Measurements from ENCODE around the gene RASGRP2. TPM values are rescaled to one million over a fixed set of nuclear protein-coding genes. Genes with fewer than 3 reads are reported as not detected.
A peak's percentile ranks its signal among the peaks of the same experiment; 100 is the strongest.

Gene RASGRP2
- total RNA-seq, 2 donors from 2014 or later, result 13.6 to 27.7 TPM

- ATAC-seq (no peak), DNase-seq (ENCODE audit: low spot score) (peak; percentile 52)
- Mint-ChIP-seq H3K9me3 (no peaks in the 10 kb centered on the region), H3K36me3 (peaks cover 41% of the 10 kb centered on the region), H3K4me1 (ENCODE audit: low read depth in 2 of 2) (peaks cover 75 to 82% of the 10 kb centered on the region in 2 donors), H3K4me3 (peak overlapping the region; percentile 75), H3K27ac (peak overlapping the region; percentile 83 to 98), H3K27me3 (no peaks in the 10 kb centered on the region)
Observed at GRCh38 chr11:64765291-64765850, 21.4 kb upstream of the RASGRP2 start.

- ATAC-seq (no peak), DNase-seq (ENCODE audit: low spot score) (no peak)
- H3K9me3 Mint-ChIP-seq, result no peaks in the 10 kb centered on the region
- H3K36me3 Mint-ChIP-seq, result peaks cover 38% of the 10 kb centered on the region
- no peaks in the 10 kb centered on the region for H3K27me3 Mint-ChIP-seq
- H3K27ac Mint-ChIP-seq, result peak overlapping the region; percentile 83 to 98
- H3K4me1 Mint-ChIP-seq (ENCODE audit: low read depth in 2 of 2), result peaks cover 78 to 87% of the 10 kb centered on the region in 2 donors
- peak overlapping the region; percentile 75 for H3K4me3 Mint-ChIP-seq
Observed at GRCh38 chr11:64764753-64765152, 20.8 kb upstream of the RASGRP2 start.

- Mint-ChIP-seq H3K27ac (peak overlapping the region; percentile 83 to 98), H3K36me3 (peaks cover 32% of the 10 kb centered on the region), H3K4me3 (peak overlapping the region; percentile 75), H3K4me1 (ENCODE audit: low read depth in 2 of 2) (peaks cover 78 to 82% of the 10 kb centered on the region in 2 donors), H3K27me3 (no peaks in the 10 kb centered on the region), H3K9me3 (no peaks in the 10 kb centered on the region)
- DNase-seq (ENCODE audit: low spot score) (peak; percentile 65), ATAC-seq (peak in 1 of 2 donors; percentile 31)
Observed at GRCh38 chr11:64764040-64764611, 20.2 kb upstream of the RASGRP2 start.

- H3K9me3 Mint-ChIP-seq, result no peaks in the 10 kb centered on the region
- peak overlapping the region; percentile 75 for H3K4me3 Mint-ChIP-seq
- peaks cover 77 to 78% of the 10 kb centered on the region in 2 donors for H3K4me1 Mint-ChIP-seq (ENCODE audit: low read depth in 2 of 2)
- peak in 1 of 2 donors; percentile 1 for ATAC-seq
- H3K36me3 Mint-ChIP-seq, result peaks cover 27% of the 10 kb centered on the region
- H3K27me3 Mint-ChIP-seq, result no peaks in the 10 kb centered on the region
- DNase-seq (ENCODE audit: low spot score), result peak; percentile 60
- peak overlapping the region; percentile 83 to 98 for H3K27ac Mint-ChIP-seq
Observed at GRCh38 chr11:64763526-64764039, 19.6 kb upstream of the RASGRP2 start.

GRCh38 chr11:64762674-64763525 is 19.0 kb upstream of the RASGRP2 start:
- Mint-ChIP-seq H3K4me3 (peak overlapping the region; percentile 75), H3K9me3 (no peaks in the 10 kb centered on the region), H3K4me1 (ENCODE audit: low read depth in 2 of 2) (peaks cover 71 to 72% of the 10 kb centered on the region in 2 donors), H3K27ac (peak overlapping the region; percentile 83 to 98), H3K27me3 (no peaks in the 10 kb centered on the region), H3K36me3 (peaks cover 20% of the 10 kb centered on the region)
- peak in 1 of 2 donors; percentile 31 for ATAC-seq
- peak; percentile 49 for DNase-seq (ENCODE audit: low spot score)

GRCh38 chr11:64762277-64762673 is 18.3 kb upstream of the RASGRP2 start:
- H3K4me3 Mint-ChIP-seq, result peak overlapping the region; percentile 75
- no peaks in the 10 kb centered on the region for H3K9me3 Mint-ChIP-seq
- no peaks in the 10 kb centered on the region for H3K27me3 Mint-ChIP-seq
- DNase-seq (ENCODE audit: low spot score) (peak; percentile 55), ATAC-seq (peak; percentile 21 to 33)
- peak overlapping the region; percentile 83 to 98 for H3K27ac Mint-ChIP-seq
- peaks cover 18% of the 10 kb centered on the region for H3K36me3 Mint-ChIP-seq
- H3K4me1 Mint-ChIP-seq (ENCODE audit: low read depth in 2 of 2), result peaks cover 69 to 71% of the 10 kb centered on the region in 2 donors

- Mint-ChIP-seq H3K27me3 (no peaks in the 10 kb centered on the region), H3K4me3 (peak overlapping the region; percentile 55), H3K9me3 (no peaks in the 10 kb centered on the region), H3K36me3 (peaks cover 18% of the 10 kb centered on the region), H3K4me1 (ENCODE audit: low read depth in 2 of 2) (peaks cover 59 to 63% of the 10 kb centered on the region in 2 donors), H3K27ac (peak overlapping the region; percentile 83 to 98)
- peak; percentile 22 for DNase-seq (ENCODE audit: low spot score)
- ATAC-seq, result peak; percentile 11 to 29
Observed at GRCh38 chr11:64760759-64761420, 16.9 kb upstream of the RASGRP2 start.

GRCh38 chr11:64759722-64760719 is 16.1 kb upstream of the RASGRP2 start, which contains the start of gene PYGM:
PYGM (minus strand) TSS chr11:64759974; CDS start chr11:64759898, 76 bp downstream.
- ATAC-seq (no peak), DNase-seq (ENCODE audit: low spot score) (peak; percentile 60)
- Mint-ChIP-seq H3K27ac (peak within 1 kb of the TSS; percentile 83 to 98), H3K4me3 (peak within 1 kb of the TSS; percentile 55), H3K27me3 (no peaks in the 10 kb centered on the region), H3K36me3 (peaks cover 14% of the 10 kb centered on the region), H3K4me1 (ENCODE audit: low read depth in 2 of 2) (peaks cover 54 to 57% of the 10 kb centered on the region in 2 donors), H3K9me3 (no peaks in the 10 kb centered on the region)

- Mint-ChIP-seq H3K4me3 (no peak overlapping the region), H3K9me3 (no peaks in the 10 kb centered on the region), H3K4me1 (ENCODE audit: low read depth in 2 of 2) (peaks cover 46 to 49% of the 10 kb centered on the region in 2 donors), H3K27ac (peak overlapping the region; percentile 78 to 83), H3K27me3 (no peaks in the 10 kb centered on the region), H3K36me3 (peaks cover 6% of the 10 kb centered on the region)
- no peak for ATAC-seq
- peak; percentile 57 for DNase-seq (ENCODE audit: low spot score)
Observed at GRCh38 chr11:64759131-64759721, 15.3 kb upstream of the RASGRP2 start.

GRCh38 chr11:64758330-64759079 is 14.6 kb upstream of the RASGRP2 start:
- peaks cover 6% of the 10 kb centered on the region for H3K36me3 Mint-ChIP-seq
- peaks cover 39 to 42% of the 10 kb centered on the region in 2 donors for H3K4me1 Mint-ChIP-seq (ENCODE audit: low read depth in 2 of 2)
- no peak for ATAC-seq

GRCh38 chr11:64757549-64758329 is 13.8 kb upstream of the RASGRP2 start:
- ATAC-seq (no peak), DNase-seq (ENCODE audit: low spot score) (no peak)
- peaks cover 5% of the 10 kb centered on the region for H3K36me3 Mint-ChIP-seq
- H3K27me3 Mint-ChIP-seq, result no peaks in the 10 kb centered on the region
- no peaks in the 10 kb centered on the region for H3K9me3 Mint-ChIP-seq
- H3K4me3 Mint-ChIP-seq, result no peak overlapping the region
- H3K4me1 Mint-ChIP-seq (ENCODE audit: low read depth in 2 of 2), result peaks cover 31 to 38% of the 10 kb centered on the region in 2 donors
- H3K27ac Mint-ChIP-seq, result peak overlapping the region in 1 of 2 donors; percentile 21

More at GRCh38 chr11:64758330-64759079, 14.6 kb upstream of the RASGRP2 start:
- Mint-ChIP-seq H3K4me3 (no peak overlapping the region), H3K27ac (peak overlapping the region in 1 of 2 donors; percentile 14), H3K27me3 (no peaks in the 10 kb centered on the region), H3K9me3 (no peaks in the 10 kb centered on the region)
- no peak for DNase-seq (ENCODE audit: low spot score)
